AG04450 (cell line): ENCODE results near the gene CNTLN. TPM values are rescaled to one million over a fixed set of nuclear protein-coding genes. Genes with fewer than 3 reads are reported as not detected.
"Not testable (repeated sequence)": the region's sequence is repeated elsewhere in the genome, so short reads cannot be mapped to it uniquely, and the experiment has no call there.

Experiments
- CTCF ChIA-PET: fragments of 300-600, 350-600 bp; formaldehyde crosslinking; extraction: SDS; loops from one replicate; lab custom pipeline; 2022; ENCODE audit warnings: antibody characterized with exemption, inconsistent platforms; lab: Charles Lee
- POLR2A ChIA-PET: fragments of 350-600 bp; formaldehyde crosslinking; extraction: SDS; loops from one replicate; lab custom pipeline; 2021; ENCODE audit warnings: antibody characterized with exemption, inconsistent platforms; lab: Yijun Ruan, JAX
- DNase-seq: peaks from one replicate; pipeline ENCODE4 v3.0.0-alpha.2; 2011; ENCODE audit warnings: low read depth, low spot score
- H3K27ac ChIP-seq: one replicate; pipeline ENCODE4 v1.5.1; 2012; ENCODE audit warnings: low read depth, low read length, control low read depth
- H3K27me3 ChIP-seq: one replicate; pipeline ENCODE4 v1.6.0; 2012; ENCODE audit warnings: low read length; ENCODE audit not compliant: control insufficient read depth, insufficient read depth
- H3K4me3 ChIP-seq: 2 replicates; pipeline ENCODE4 v1.5.1; 2011; ENCODE audit warnings: mild to moderate bottlenecking, low read depth, low read length, control low read depth
- H3K9me3 ChIP-seq: 2 replicates; pipeline ENCODE4 v1.5.1; 2012; ENCODE audit warnings: low read length; ENCODE audit not compliant: control insufficient read depth, insufficient read depth
- polyA plus RNA-seq: library from polyadenylated mRNA; depleted of rRNA; stranded (reverse); fragments of >200 nt; gene quantifications from 2 replicates; pipeline ENCODE4 v1.2.3, GENCODE V29; 2011
- TF ChIP-seq, protein P1 (sequence below): IDR thresholded peaks from 2 replicates; pipeline ENCODE4 v1.5.1; 2011; ENCODE audit warnings: low read depth, low read length, control low read depth, inconsistent platforms

The CNTLN gene
- polyA plus RNA-seq, 1 experiment = 11.7 TPM

DNA sequence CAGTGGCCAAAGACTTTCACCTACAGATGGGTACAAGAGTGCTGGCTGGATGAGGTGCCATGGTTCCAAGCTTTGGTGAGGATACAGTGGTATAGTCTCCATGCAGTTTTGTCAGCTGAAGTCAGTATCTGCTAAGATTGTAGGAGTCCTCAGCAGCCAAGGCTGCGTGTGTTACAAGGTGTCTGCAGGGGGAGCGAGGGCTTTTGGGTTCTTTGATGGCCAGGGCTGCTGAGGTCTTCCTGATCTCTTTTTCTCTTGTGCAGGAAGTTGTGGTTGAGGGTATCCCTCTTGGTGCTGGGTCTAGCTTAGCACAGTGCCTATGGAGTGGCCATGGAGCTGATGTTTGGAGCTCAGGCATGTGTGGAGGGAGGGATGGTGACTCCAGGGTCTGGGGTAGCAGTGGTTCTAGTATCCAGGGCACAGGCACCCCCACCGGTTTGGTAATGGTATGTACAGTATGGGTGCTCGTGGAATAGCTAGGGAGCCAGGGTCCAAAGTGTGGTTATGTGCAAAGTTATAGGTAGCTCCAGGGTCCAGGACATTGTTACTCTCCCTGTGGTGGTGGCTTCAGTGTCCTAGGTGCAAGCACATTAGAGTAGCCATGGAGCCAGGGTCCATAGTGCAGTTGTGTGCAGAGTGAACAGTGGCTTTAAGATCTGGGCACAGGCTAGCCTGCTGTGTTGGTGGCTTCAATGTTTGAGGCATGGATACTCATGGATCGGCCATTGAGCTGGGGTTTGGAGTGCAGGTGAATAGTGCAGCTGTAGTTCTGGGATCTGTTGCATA is 36.7 kb downstream of the CNTLN start:
- ChIA-PET CTCF (no interaction called here), POLR2A (no interaction called here)
- Histone ChIP-seq H3K4me3 (no peak overlapping the region), H3K27ac (no peak overlapping the region), H3K9me3 (peaks cover 2% of the 10 kb centered on the region; the same call in 1 of the 2 replicates), H3K27me3 (no peaks in the 10 kb centered on the region)
- no peak for DNase-seq
- TF ChIP-seq, protein P1, sequence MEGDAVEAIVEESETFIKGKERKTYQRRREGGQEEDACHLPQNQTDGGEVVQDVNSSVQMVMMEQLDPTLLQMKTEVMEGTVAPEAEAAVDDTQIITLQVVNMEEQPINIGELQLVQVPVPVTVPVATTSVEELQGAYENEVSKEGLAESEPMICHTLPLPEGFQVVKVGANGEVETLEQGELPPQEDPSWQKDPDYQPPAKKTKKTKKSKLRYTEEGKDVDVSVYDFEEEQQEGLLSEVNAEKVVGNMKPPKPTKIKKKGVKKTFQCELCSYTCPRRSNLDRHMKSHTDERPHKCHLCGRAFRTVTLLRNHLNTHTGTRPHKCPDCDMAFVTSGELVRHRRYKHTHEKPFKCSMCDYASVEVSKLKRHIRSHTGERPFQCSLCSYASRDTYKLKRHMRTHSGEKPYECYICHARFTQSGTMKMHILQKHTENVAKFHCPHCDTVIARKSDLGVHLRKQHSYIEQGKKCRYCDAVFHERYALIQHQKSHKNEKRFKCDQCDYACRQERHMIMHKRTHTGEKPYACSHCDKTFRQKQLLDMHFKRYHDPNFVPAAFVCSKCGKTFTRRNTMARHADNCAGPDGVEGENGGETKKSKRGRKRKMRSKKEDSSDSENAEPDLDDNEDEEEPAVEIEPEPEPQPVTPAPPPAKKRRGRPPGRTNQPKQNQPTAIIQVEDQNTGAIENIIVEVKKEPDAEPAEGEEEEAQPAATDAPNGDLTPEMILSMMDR = no peak

DNA sequence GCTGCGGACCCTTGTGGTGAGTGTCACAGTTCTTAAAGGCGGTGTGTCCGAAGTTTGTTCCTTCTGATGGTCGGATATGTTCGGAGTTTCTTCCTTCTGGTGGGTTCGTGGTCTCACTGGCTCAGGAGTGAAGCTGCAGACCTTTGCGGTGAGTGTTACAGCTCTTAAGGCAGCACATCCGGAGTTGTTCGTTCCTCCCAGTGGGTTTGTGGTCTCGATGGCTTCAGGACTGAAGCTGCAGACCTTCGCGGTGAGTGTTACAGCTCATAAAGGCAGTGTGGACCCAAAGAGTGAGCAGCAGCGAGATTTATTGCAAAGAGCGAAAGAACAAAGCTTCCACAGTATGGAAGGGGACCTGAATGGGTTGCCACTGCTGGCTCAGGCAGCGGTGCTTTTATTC is 42.7 kb downstream of the CNTLN start:
- DNase-seq, H3K27ac ChIP-seq, CTCF ChIA-PET, H3K27me3 ChIP-seq, H3K9me3 ChIP-seq, H3K4me3 ChIP-seq: not testable (repeated sequence)
- POLR2A ChIA-PET = interaction anchor here (0.5 kb wide), 1 partner anchor 13 kb away, joined by 3 read pairs; no protein-coding TSS in a partner anchor

DNA sequence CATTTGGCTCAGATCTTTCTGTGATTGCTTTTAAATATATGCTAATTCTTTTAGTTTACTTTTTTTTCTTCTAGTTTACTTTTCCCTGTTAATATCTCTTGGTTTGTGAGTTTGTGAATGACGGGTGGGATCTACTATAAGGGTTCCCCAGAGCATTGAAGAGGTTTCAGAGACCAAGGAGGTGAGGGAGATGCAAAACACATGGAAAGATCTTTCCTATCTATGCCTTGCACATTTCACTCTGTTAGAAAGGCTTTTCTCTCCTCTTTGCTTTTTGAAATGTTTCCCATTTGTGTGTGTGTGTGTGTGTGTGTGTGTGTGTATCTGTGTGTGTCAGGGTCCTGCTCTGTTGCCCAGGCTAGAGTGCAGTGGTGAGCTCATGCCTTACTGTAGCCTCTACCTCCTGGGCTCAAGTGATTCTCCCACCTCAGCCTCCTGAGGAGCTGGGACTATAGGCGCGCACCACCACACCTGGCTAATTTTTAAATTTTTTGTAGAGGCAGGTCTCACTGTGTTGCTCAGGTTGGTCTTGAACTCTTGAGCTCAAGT is 50.7 kb downstream of the CNTLN start:
- DNase-seq = no peak
- ChIA-PET CTCF (no interaction called here), POLR2A (no interaction called here)
- Histone ChIP-seq H3K9me3 (no peaks in the 10 kb centered on the region), H3K27ac (no peak overlapping the region), H3K4me3 (no peak overlapping the region), H3K27me3 (no peaks in the 10 kb centered on the region)
- TF ChIP-seq, protein P1 = no peak

DNA sequence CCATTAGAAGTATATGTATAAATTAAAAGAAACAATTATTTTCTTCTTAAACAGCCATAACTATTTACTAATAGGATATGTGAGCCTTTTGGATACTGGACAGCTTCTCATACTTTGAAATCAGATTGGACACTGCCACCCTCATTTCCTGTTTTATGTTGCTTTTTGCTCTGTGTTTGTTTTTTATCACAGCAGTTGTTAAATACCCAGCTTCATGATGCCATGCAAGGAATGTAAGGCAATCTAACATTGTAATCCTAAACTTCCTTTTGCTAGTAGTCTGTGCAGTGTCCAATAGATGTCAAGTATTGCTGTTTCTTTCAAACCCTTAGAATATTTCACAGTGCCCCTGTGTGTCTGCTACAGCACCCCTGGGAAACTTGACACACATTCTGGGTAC is 56.2 kb downstream of the CNTLN start:
- DNase-seq = no peak
- Histone ChIP-seq H3K27ac (no peak overlapping the region), H3K27me3 (no peaks in the 10 kb centered on the region), H3K4me3 (no peak overlapping the region), H3K9me3 (no peaks in the 10 kb centered on the region; the same call in 1 of the 2 replicates)
- CTCF ChIA-PET = no interaction called here
- POLR2A ChIA-PET = no interaction called here
- TF ChIP-seq, protein P1 = no peak

DNA sequence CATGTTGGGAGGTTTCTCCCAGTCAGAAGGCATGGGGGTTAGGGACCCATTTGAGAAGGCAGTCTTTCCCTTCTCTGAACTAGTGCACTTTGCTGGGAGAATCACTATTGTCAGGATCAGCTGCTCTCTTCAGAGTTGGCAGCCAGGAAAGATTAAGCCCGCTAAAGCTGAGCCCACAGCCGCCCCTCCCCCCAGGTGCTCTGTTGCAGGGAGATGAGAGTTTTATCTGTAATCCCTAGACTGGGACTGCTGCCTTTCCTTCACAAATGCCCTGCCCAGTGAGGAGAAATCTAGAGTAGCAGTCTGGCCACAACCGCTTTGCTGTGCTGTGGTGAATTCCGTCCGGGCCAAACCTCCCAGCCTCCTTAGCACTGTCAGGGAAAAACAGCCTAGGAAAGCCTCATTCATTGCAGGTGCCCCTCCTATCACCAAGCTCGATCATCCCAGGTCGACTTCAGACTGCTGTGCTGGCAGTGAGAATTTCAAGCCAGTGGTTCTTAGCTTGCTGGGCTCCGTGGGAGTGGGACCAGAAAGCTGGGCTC is 69.8 kb downstream of the CNTLN start:
- TF ChIP-seq, protein P1 = no peak
- no peak for DNase-seq
- POLR2A ChIA-PET = no interaction called here

More for the DNA sequence above, 69.8 kb downstream of the CNTLN start:
- H3K27me3 ChIP-seq = no peaks in the 10 kb centered on the region
- H3K9me3 ChIP-seq = peaks cover 4% of the 10 kb centered on the region
- no peak overlapping the region for H3K27ac ChIP-seq
- H3K4me3 ChIP-seq = no peak overlapping the region
- CTCF ChIA-PET = no interaction called here
